HEK293T (cell line): ENCODE measurements around the gene CPT1A.

Experiments
- CTCF ChIA-PET: fragments of 350-600 bp; formaldehyde crosslinking; extraction: SDS; loops from one replicate; lab custom pipeline; 2021; ENCODE audit warnings: antibody characterized with exemption, inconsistent platforms; lab: Yijun Ruan, JAX
- POLR2A ChIA-PET: fragments of 350-600 bp; formaldehyde crosslinking; extraction: SDS; loops from one replicate; lab custom pipeline; 2020; ENCODE audit warnings: antibody characterized with exemption, inconsistent platforms; lab: Yijun Ruan, JAX
- DNase-seq: peaks from one replicate; pipeline ENCODE4 v3.0.0; 2012; ENCODE audit warnings: mixed read lengths; ENCODE audit errors: extremely low spot score
- ARNT ChIP-seq: fragments of 450-650 bp; IDR thresholded peaks from 2 replicates; pipeline ENCODE4 v1.6.1; 2017; ENCODE audit warnings: mild to moderate bottlenecking
- BHLHE40 ChIP-seq: fragments of 450-650 bp; IDR thresholded peaks from 2 replicates; pipeline ENCODE4 v1.6.1; 2016; ENCODE audit warnings: mild to moderate bottlenecking, moderate library complexity, borderline replicate concordance
- CTBP1 ChIP-seq: fragments of 450-650 bp; IDR thresholded peaks from 2 replicates; pipeline ENCODE4 v1.6.1; 2016; ENCODE audit warnings: borderline replicate concordance
- ELF4 ChIP-seq: fragments of 450-650 bp; IDR thresholded peaks from 2 replicates; pipeline ENCODE4 v1.6.1; 2017; ENCODE audit warnings: antibody characterized with exemption
- FOXA1 ChIP-seq: fragments of 450-650 bp; IDR thresholded peaks from 2 replicates; pipeline ENCODE4 v1.6.1; 2016; ENCODE audit warnings: mild to moderate bottlenecking
- FOXK2 ChIP-seq: fragments of 450-650 bp; IDR thresholded peaks from 2 replicates; pipeline ENCODE4 v1.6.1; 2016; ENCODE audit warnings: mild to moderate bottlenecking
- FOXM1 ChIP-seq: fragments of 450-650 bp; IDR thresholded peaks from 2 replicates; pipeline ENCODE4 v1.6.1; 2017; ENCODE audit warnings: mild to moderate bottlenecking, borderline replicate concordance
- HDGF ChIP-seq: fragments of 450-650 bp; IDR thresholded peaks from 2 replicates; pipeline ENCODE4 v1.6.1; 2017; ENCODE audit warnings: antibody characterized with exemption, borderline replicate concordance
- L3MBTL2 ChIP-seq: fragments of 450-650 bp; conservative IDR thresholded peaks from 2 replicates; pipeline ENCODE4 v1.6.1; 2016; ENCODE audit warnings: mild to moderate bottlenecking
- LEF1 ChIP-seq: fragments of 450-650 bp; IDR thresholded peaks from 2 replicates; pipeline ENCODE4 v1.6.1; 2017; ENCODE audit warnings: mild to moderate bottlenecking, borderline replicate concordance
- NFRKB ChIP-seq: fragments of 450-650 bp; IDR thresholded peaks from 2 replicates; pipeline ENCODE4 v1.6.1; 2016; ENCODE audit warnings: mild to moderate bottlenecking, moderate library complexity
- SP1 ChIP-seq: fragments of 450-650 bp; IDR thresholded peaks from 2 replicates; pipeline ENCODE4 v1.6.1; 2017
- SUZ12 ChIP-seq: fragments of 450-650 bp; IDR thresholded peaks from 2 replicates; pipeline ENCODE4 v1.6.1; 2016; ENCODE audit warnings: mild to moderate bottlenecking
- TARDBP ChIP-seq: fragments of 450-650 bp; IDR thresholded peaks from 2 replicates; pipeline ENCODE4 v1.6.1; 2016
- ZNF384 ChIP-seq: fragments of 450-650 bp; IDR thresholded peaks from 2 replicates; pipeline ENCODE4 v1.6.1; 2016
- TF ChIP-seq, protein P1 (sequence below): fragments of 450-650 bp; IDR thresholded peaks from 2 replicates; pipeline ENCODE4 v1.6.1; 2016

CPT1A gene

DNA sequence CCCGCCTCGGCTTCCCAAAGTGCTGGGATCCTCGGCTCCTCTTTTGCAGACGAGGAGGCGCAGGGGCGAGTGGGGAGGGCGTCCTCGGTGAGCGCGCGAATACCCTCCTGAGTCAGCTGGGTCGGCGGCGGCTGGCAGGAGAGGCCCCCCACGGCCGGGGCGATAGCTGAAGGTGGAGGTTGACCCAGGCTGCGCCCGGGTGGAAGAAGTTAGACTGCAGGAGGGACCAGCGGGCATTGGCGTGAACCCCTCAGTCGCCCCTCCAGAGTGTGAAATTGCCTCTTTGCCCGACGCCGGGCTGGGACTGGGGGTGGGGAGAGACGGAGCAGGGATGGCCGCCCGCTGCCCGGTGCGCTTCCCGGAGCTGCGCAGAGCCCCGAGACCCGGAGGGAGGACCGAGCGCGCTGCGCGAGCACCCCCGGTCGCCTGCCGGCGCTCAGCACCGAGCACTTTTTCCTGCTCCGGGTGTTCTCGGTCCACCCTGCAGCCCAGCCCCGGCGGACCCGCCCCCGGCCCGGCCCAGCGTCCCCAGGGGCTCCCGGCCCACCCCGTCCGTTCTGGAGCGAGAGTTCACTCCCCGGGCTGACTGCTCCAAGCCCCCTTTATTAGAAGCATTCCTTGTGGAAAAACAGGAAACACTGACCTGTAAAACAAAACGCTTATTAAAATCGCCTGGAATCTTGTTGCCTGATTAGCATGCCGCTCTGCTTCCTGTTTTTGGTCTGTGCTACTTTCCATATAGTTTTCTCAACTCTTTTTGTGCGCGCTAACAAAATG, 13.7 kb upstream of the CPT1A start:
- DNase-seq: peak; percentile 41
- POLR2A ChIA-PET: no interaction called here
- TF ChIP-seq LEF1 (no peak), FOXK2 (no peak), CTBP1 (no peak), FOXM1 (no peak), HDGF (no peak), TARDBP (no peak), FOXA1 (no peak), NFRKB (no peak), BHLHE40 (no peak), ZNF384 (no peak), ARNT (no peak), L3MBTL2 (no peak; the same call in 1 of the 2 replicates), ELF4 (no peak), SUZ12 (no peak), SP1 (no peak)
- TF ChIP-seq, protein P1, sequence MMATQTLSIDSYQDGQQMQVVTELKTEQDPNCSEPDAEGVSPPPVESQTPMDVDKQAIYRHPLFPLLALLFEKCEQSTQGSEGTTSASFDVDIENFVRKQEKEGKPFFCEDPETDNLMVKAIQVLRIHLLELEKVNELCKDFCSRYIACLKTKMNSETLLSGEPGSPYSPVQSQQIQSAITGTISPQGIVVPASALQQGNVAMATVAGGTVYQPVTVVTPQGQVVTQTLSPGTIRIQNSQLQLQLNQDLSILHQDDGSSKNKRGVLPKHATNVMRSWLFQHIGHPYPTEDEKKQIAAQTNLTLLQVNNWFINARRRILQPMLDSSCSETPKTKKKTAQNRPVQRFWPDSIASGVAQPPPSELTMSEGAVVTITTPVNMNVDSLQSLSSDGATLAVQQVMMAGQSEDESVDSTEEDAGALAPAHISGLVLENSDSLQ: no peak
- CTCF ChIA-PET: no interaction called here

DNA sequence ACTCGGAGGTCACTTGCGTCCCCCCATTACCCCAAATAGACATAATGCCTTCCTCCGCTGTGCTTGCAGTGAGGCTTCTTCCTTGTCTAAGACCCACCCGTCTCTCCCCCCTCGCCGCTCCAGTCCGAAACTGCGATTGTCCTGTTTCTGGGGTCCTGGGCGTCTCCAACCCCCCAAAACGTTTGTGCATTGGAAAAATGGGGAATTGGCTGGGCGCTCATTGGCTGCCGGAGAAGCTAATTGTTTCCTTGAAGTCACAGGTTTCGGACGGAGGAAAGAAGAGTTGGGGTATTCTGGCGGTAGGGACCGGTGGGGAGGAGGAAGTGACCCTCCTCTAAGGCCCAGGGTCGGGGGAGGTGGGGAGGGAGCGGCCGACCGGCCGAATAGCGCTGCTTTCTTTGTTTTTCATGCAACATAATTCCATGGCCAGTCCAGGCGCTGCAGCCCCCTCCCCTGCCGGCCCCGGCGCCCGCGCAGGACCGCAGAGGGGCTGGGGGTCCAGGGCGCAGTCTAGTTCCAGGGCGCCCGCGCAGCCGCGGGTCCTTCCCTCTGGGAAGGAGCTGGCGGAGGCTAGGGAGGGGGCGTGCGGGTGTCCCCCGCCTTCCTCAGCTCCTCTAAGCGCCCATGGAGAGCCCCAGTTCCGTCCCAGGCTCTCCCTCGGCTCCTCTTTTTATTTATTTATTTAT, 12.7 kb upstream of the CPT1A start:
- CTCF ChIA-PET: no interaction called here
- no peak for DNase-seq

DNA sequence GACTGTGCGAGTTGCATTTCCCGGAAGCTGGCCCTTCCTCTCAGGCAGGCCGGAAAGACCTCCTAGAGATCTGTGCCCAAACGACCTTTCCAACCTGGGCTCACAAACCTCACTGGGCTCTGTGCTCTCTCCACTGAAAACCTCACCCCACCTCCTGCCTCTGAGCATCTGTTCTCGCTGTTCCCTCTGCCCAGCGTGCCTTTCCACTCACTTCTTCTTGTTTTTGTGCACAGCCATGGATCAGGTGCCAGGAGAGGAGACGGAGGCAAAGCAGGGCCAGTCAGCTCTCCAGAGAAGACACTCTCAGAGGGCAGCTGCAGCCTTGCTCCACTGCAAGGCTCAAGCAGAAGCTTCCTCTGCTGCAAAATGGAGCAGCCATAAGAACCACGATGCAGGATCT, 10.9 kb upstream of the CPT1A start:
- ChIA-PET CTCF (no interaction called here), POLR2A (no interaction called here)
- no peak for TF ChIP-seq NFRKB
- TF ChIP-seq BHLHE40: no peak
- no peak for TF ChIP-seq FOXM1
- no peak for TF ChIP-seq HDGF

More for the DNA sequence above, 12.7 kb upstream of the CPT1A start:
- TF ChIP-seq SUZ12 (no peak), ELF4 (no peak), L3MBTL2 (no peak), TARDBP (no peak), FOXA1 (no peak), HDGF (no peak), LEF1 (no peak), ZNF384 (no peak), FOXM1 (no peak), NFRKB (no peak), FOXK2 (no peak), SP1 (no peak), BHLHE40 (no peak), ARNT (no peak), CTBP1 (no peak)
- TF ChIP-seq, protein P1: no peak
- POLR2A ChIA-PET: no interaction called here

DNA sequence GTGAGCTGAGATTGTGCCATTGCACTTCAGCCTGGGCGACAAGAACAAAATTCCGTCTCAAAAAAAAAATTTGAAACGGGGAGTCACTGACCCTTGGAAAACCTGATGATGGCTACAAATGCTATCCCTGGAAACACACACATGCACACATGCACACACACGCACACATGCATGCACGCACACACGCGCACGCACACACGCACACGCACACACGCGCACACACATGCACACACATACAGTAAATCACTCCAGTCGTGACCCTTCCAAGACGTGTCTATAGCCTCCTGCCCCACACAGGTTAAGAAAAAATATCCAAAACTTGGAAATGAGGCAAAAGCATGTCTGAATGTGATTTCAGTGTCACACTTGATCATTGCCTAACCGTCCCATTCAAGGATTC, 6.7 kb upstream of the CPT1A start:
- CTCF ChIA-PET: no interaction called here
- DNase-seq: no peak
- no peak for TF ChIP-seq L3MBTL2
- no peak for TF ChIP-seq CTBP1
- TF ChIP-seq ELF4: no peak
- no peak for TF ChIP-seq SP1
- TF ChIP-seq TARDBP: no peak
- no peak for TF ChIP-seq LEF1
- TF ChIP-seq FOXA1: no peak
- TF ChIP-seq ARNT: no peak
- no peak for TF ChIP-seq ZNF384
- no peak for TF ChIP-seq FOXM1
- no peak for TF ChIP-seq FOXK2
- no peak for TF ChIP-seq SUZ12
- TF ChIP-seq, protein P1: no peak
- TF ChIP-seq NFRKB: no peak
- no peak for TF ChIP-seq HDGF
- no peak for TF ChIP-seq BHLHE40
- POLR2A ChIA-PET: no interaction called here

More for the DNA sequence above, 10.9 kb upstream of the CPT1A start:
- DNase-seq: no peak

DNA sequence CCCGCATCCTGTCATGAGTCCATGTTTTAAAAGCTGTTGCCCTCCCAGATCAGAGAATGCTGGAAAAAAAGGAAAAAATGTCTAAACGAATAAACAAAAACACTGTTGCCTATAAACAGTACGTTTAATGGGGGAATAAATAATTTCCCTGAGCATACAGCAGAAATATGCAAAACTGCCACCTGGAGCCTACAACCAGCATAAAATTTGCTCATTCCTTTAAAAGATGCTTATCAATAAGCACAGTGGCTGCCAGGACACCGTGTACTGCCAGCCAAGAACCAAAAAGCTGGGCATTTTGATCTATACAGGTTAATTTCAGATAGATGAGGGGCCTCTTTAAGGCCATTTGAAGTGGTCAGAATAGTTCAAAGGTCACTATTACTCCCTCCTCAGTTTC, 5.7 kb upstream of the CPT1A start:
- CTCF ChIA-PET: no interaction called here
- POLR2A ChIA-PET: no interaction called here
- no peak for DNase-seq
- no peak for TF ChIP-seq FOXA1
- TF ChIP-seq SP1: no peak
- no peak for TF ChIP-seq FOXK2
- TF ChIP-seq ELF4: no peak
